ENCODE results near the gene ZFAND2B.

- no peak for TF ChIP-seq ZBTB33 (IDR thresholded peaks at IDR 0.05; ENCODE audit: borderline replicate concordance, low read depth)
- TF ChIP-seq USF1 (IDR thresholded peaks at IDR 0.05; ENCODE audit: borderline replicate concordance, low read depth) = no peak
- TF ChIP-seq CTCF (IDR thresholded peaks at IDR 0.05) = no peak
- TF ChIP-seq NRF1 (IDR thresholded peaks at IDR 0.05; ENCODE audit: low read depth, low read length) = no peak
- no peak for TF ChIP-seq RAD21 (IDR thresholded peaks at IDR 0.05; ENCODE audit: low read length)
- no peak for TF ChIP-seq JUND (IDR thresholded peaks at IDR 0.05)
- TF ChIP-seq ELF1 (IDR thresholded peaks at IDR 0.05) = no peak
- no peak for TF ChIP-seq EP300 (IDR thresholded peaks at IDR 0.05; ENCODE audit: borderline replicate concordance in 1 of 2, low read depth in 1 of 2, low read length in 1 of 2)
- no peak for TF ChIP-seq REST (IDR thresholded peaks at IDR 0.05; ENCODE audit: low read depth, low read length)
- no peak for TF ChIP-seq RFX5 (IDR thresholded peaks at IDR 0.05; ENCODE audit: low read length)
- TF ChIP-seq GATA2 (CRISPR knock-in tag; IDR thresholded peaks at IDR 0.05) = no peak
Observed at GRCh38 chr2:219245899-219246230, 39.3 kb downstream of the ZFAND2B start.

Measured in SK-N-SH (cell line).